LNCAP (cell line): Measurements from ENCODE around the gene KLK8.
A peak's percentile ranks its signal among the peaks of the same experiment; 100 is the strongest.

Source experiments
- CTCF ChIP-seq: fragments of 450-650 bp; IDR thresholded peaks from 2 replicates; pipeline ENCODE4 v1.5.1; 2017; ENCODE audit warnings: mild to moderate bottlenecking

Gene KLK8

GRCh38 chr19:51025401-51025800, 24.0 kb upstream of the KLK8 start:
- no peak for TF ChIP-seq CTCF

GRCh38 chr19:51024924-51025323, 23.5 kb upstream of the KLK8 start:
- TF ChIP-seq CTCF: no peak

- TF ChIP-seq CTCF: no peak
Observed at GRCh38 chr19:51023946-51024345, 22.5 kb upstream of the KLK8 start.

- TF ChIP-seq CTCF: no peak
Observed at GRCh38 chr19:51022526-51022925, 21.1 kb upstream of the KLK8 start.

GRCh38 chr19:51020988-51021651, 19.7 kb upstream of the KLK8 start:
- TF ChIP-seq CTCF: peak; percentile 90

- no peak for TF ChIP-seq CTCF
Observed at GRCh38 chr19:51019544-51019925, 18.1 kb upstream of the KLK8 start, which contains the start of gene KLK10. Gene KLK10 (minus strand): TSS chr19:51019709. CDS start chr19:51019130, 579 bp downstream.

GRCh38 chr19:51018745-51019543, 17.5 kb upstream of the KLK8 start:
- no peak for TF ChIP-seq CTCF
